T47D (cell line): ENCODE data around the gene FOXQ1.

ENCODE experiments used
- DNase-seq, 2 experiments: peaks; one replicate each; pipeline versions ENCODE4 v3.0.0 to v3.0.0-alpha.2; 2011 to 2012; ENCODE audit warnings: low read depth in 1 of 2, low spot score in 1 of 2
- JUND ChIP-seq: IDR thresholded peaks from 2 replicates; pipeline ENCODE4 v1.6.1; 2012; ENCODE audit warnings: low read depth
- in situ Hi-C: cut with HindIII; loops from 2 replicates; pipeline ENCODE4 v1.10.0; 2016; ENCODE audit warnings: low sequenced_read_pairs, low pct_unique_long_range_greater_than_20kb

FOXQ1 gene

DNA sequence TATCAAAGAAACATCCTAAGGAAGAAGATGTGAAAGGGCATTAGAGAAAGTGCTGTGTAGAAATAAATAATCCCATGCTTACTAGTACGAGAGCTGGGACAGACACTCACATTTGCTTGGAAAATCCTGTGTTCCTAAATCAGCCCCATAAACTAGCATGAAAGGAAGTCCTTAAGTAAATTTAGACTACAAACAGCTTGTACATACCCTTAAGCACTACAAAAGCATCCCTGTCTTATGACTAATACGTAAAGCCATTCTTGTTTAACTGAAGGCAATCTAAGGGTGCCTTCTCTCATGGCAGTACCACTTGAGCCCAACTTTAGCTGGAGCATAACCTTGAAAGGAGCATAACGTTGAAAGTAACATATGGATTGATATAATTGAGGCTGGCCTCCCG lies 15.4 kb upstream of the FOXQ1 start:
- no peak for TF ChIP-seq JUND
- in situ Hi-C loops: no loop called here
- peak in 1 of 2 experiments; percentile 33 for DNase-seq

DNA sequence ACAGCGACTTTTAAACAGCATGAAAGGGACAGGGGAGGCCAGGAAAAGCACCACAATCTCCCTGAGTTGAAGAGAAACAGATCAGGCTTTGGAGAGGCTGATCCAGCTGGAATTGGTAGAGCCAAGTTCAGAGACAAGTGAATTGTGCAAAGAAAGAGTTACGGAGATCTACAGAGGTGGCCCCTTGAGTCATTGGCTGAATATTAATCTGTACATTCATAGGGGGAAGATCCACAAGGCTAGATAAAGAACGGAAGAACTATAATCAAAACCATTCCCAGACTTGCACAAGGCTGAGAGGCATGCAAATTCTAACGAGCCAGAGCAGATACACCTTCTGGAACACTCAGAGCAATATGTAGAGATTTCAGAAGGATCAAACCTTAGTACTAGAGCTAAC lies 14.2 kb upstream of the FOXQ1 start:
- DNase-seq: no peak
- in situ Hi-C loops: no loop called here
- no peak for TF ChIP-seq JUND

DNA sequence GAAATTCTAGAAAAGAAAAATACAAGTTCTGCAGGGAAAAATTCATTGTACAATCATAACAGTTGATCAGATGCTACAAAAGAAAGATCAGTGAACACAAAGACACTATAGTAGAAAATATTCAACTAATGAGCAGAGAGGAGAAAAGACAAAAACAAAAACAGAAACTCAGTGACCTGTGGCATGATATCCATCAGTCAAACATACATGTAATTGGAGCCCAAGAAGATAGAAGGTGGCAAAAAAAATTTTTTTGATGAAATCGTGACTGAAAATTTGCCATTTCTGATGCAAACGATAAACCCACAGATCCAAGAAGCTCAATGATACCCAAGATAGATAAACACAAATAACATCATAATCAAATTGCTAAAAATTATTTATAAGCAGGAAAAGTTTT lies 13.1 kb upstream of the FOXQ1 start:
- DNase-seq: no peak
- TF ChIP-seq JUND: no peak
- in situ Hi-C loops: no loop called here

GRCh38 chr6:1306133-1306532 lies 5.8 kb upstream of the FOXQ1 start:
- DNase-seq: no peak
- in situ Hi-C loops: no loop called here
- no peak for TF ChIP-seq JUND

GRCh38 chr6:1309366-1309765 lies 2.5 kb upstream of the FOXQ1 start:
- in situ Hi-C loops: no loop called here
- no peak for TF ChIP-seq JUND
- DNase-seq: no peak

DNA sequence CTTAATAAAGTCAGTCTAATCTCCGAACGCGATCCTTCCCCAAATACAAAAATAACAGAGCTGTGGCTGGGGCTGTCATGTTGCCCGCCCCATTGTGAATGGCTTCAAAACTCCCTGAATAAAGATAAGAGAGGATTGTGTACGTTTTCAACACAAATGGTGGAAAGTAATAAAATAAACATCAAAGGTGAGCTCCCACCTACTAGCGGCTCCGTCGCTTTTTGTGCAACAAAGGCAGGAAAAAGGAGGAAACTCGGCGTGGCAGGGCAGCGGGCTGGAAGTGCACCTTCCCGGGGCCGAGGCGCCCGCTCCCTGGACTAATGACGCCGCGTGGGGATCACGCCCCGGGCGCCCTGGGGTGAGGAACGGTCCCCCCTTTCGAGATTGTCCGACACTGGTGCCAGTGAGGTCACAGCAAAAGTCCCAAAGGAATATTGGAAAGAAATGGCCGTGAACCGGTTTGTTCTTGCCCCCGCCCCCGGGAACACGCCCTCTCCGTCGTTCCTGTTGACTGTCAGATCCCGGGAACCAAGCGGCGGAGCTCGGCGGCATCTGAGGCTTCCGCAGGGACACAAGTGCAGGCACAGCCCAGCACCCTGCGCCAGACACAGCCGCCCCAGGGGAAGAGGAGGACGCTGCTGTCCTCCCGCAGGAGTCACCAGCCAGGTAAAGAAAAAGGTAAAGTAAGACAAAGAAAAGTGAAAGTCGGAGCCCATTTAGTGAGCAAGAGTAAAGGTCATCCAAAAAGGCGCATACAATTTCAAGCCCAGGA lies 1.1 kb upstream of the FOXQ1 start:
- no peak for TF ChIP-seq JUND
- in situ Hi-C loops: no loop called here
- DNase-seq: peak; percentile 42 to 74

DNA sequence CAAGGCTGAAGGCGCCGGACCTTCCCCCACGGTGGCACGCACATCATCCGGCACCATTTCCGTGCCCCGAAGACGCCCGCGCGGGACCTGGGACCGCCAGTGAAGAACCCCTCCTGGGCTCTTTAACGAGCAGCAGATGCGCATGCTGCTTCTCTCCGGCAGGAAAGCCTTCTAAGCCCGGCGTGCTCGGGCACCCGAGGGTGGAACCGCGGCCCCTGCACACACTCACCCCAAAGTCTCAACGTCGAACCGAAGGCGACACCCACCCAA lies 240 bp downstream of the FOXQ1 start:
- in situ Hi-C loops: no loop called here
- TF ChIP-seq JUND: no peak
- DNase-seq: no peak

DNA sequence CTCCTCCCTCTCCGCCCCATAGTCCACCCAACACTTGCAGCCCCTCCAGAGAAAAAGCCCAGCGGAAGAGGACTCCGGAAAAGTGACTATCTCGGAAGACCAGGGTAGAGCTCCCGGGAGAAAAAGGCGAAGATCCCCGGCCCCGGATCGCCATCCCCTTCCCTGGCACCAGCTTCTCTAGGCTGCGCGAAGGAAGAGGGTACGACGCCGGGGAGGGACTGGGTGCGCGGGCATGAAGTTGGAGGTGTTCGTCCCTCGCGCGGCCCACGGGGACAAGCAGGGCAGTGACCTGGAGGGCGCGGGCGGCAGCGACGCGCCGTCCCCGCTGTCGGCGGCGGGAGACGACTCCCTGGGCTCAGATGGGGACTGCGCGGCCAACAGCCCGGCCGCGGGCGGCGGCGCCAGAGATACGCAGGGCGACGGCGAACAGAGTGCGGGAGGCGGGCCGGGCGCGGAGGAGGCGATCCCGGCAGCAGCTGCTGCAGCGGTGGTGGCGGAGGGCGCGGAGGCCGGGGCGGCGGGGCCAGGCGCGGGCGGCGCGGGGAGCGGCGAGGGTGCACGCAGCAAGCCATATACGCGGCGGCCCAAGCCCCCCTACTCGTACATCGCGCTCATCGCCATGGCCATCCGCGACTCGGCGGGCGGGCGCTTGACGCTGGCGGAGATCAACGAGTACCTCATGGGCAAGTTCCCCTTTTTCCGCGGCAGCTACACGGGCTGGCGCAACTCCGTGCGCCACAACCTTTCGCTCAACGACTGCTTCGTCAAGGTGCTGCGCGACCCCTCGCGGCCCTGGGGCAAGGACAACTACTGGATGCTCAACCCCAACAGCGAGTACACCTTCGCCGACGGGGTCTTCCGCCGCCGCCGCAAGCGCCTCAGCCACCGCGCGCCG lies 822 bp downstream of the FOXQ1 start:
- no peak for DNase-seq
- in situ Hi-C loops: no loop called here
- TF ChIP-seq JUND: no peak

DNA sequence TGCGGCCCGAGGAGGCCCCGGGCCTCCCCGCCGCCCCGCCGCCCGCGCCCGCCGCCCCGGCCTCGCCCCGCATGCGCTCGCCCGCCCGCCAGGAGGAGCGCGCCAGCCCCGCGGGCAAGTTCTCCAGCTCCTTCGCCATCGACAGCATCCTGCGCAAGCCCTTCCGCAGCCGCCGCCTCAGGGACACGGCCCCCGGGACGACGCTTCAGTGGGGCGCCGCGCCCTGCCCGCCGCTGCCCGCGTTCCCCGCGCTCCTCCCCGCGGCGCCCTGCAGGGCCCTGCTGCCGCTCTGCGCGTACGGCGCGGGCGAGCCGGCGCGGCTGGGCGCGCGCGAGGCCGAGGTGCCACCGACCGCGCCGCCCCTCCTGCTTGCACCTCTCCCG lies 1.5 kb downstream of the FOXQ1 start:
- in situ Hi-C loops: no loop called here
- TF ChIP-seq JUND: no peak
- no peak for DNase-seq

DNA sequence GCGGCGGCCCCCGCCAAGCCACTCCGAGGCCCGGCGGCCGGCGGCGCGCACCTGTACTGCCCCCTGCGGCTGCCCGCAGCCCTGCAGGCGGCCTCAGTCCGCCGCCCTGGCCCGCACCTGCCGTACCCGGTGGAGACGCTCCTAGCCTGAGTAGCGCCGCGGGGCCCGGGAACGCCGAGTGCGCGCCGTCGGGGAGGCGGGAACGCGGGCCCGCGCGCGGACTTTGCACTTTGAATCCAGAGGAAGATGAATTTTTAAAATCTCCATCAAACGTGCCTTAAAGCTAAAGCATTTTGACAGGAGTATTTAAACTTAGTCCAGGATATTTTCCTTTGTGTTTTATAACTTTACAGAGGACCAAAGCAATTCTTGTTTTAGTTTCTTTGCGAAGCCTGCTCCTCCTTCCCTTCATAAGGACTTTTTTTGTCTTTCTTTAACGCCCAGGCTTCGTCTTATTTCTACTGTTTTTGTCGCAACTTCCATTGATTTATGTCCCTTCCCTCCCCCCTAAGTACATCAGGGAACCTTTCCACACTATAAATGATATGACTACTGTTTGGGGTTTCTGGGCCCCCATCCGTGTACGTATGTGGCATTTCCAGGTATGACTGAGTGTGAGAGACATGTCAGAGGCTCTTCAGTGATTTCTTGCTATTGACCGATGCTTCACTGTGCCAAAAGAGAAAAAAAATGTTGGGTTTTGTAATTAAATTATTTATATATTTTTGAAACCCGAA lies 2.0 kb downstream of the FOXQ1 start:
- DNase-seq: no peak
- in situ Hi-C loops: no loop called here
- TF ChIP-seq JUND: no peak

DNA sequence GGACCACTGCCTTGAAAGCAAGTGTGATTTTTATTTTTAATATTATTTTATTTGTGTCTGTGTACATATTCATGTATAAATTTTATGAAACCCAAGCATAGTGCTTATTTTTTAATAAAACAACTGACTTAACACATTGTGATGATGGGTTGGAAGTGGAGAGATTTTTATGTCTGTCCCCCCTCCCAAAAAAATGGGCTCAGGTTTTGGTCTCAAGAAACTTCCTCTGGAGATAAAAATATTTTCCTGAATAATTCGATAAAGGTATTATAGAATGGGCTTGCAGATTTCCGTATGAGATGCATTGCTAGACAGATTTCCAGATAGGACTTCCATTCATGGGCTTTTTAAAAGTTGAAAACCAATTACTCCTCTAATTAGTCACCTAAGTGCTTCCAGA lies 2.7 kb downstream of the FOXQ1 start:
- TF ChIP-seq JUND: no peak
- DNase-seq: no peak
- in situ Hi-C loops: no loop called here

GRCh38 chr6:1315201-1315559 lies 3.3 kb downstream of the FOXQ1 start:
- DNase-seq: peak in 1 of 2 experiments; percentile 38
- TF ChIP-seq JUND: no peak
- in situ Hi-C loops: no loop called here
